NCI-H1105 treated with DMSO at 0.1 percent for 48 hours (cell line): ENCODE data around the gene PRKAG1.

Experiments
- DNase-seq: peaks from one replicate; lab custom pipeline; 2025; lab: John Stamatoyannopoulos, UW

Gene PRKAG1

GRCh38 chr12:49031573-49032161, 13.1 kb upstream of the PRKAG1 start:
- DNase-seq = no peak

GRCh38 chr12:49030714-49031572, 12.4 kb upstream of the PRKAG1 start:
- no peak for DNase-seq

DNA sequence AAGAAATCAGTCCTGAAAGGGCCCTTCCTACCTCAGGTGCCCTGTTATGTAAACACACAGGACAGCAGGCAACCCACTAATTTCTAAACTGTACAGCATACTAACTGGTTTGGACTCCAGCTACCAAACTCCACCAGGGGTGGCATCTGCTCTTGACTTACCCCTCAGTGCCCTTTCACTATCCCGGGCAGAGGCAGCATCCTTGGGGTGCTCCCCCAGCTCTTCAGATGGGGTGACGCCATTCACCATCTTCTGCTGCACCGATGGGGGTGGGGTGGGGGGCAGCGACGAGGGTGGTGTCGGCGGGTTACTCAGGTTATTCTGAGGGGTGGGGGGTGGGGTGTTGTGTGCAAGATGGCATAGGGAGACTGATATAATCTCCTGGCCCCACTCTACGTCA, 11.5 kb upstream of the PRKAG1 start:
- no peak for DNase-seq

GRCh38 chr12:49028666-49029275, 10.2 kb upstream of the PRKAG1 start:
- no peak for DNase-seq

DNA sequence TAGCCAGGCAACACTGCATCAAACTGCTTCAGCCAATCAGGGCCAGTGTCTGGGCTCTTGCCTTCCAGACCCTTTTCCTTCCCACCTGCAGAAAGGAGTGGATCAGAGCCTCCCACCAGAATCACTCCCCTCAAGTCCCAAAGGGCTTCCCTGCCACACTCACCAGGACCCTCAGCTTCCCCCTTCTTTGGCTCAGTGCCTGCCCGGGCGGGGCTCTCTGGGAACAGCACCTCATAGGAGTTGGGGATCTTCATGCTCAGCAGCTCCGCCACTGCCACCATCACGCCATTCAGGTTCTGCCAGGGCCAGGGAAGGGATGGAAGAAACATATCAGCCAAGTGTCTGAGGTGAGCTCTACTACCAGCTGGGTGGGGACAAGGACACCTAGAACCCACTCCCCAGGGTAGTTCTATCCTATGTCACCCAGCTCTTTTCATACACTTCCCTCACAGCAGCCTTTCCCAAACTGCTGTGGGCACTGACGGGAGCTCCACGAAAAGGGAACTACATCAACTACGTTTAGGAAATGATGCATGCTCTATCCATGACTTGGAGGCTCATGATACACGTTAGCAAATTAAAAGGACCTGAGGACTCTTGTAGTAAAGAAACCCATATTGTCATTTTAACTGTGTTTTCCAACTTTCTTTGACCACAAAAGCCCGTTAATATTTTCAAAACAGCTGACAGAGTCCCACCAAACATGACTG, 9.4 kb upstream of the PRKAG1 start:
- DNase-seq = no peak

DNA sequence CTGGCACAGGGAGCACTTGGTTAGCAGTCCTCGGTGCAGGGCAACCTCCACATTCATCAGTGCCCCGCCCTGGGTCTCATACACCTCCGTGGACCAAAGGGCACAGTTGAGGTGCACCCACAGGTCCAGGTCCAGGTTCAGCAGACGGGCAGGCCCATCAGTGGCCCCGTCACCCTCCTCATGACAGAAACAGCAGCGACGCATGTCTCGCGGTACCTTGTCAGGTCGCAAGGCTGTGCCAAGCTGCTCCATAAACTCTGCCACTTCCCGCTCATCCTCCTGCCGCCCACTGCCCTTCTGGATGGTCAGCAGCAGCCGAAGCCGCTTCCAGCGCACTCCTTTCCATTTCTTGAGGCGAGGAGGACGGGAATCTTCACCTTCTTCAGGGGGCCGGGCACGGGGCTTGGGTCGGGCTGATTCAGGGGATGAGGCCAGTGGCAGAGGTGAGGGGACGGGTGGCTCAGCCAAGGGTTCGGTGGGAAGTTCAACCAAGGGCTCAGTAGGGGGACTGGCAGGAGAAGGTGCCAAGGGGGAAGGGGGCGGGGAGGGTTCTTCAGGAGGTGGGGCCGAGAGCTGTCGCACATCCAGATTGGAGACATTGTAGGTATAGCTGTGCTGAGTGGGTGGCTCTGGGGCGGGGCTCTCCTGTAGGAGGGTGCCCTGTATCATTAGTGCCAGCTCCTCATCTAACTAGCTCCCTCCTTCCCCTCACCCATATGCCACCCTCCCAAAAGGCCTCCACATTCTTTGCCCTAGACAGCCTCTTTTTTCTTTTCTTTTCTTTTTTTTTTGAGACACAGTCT, 8.3 kb upstream of the PRKAG1 start:
- no peak for DNase-seq

DNA sequence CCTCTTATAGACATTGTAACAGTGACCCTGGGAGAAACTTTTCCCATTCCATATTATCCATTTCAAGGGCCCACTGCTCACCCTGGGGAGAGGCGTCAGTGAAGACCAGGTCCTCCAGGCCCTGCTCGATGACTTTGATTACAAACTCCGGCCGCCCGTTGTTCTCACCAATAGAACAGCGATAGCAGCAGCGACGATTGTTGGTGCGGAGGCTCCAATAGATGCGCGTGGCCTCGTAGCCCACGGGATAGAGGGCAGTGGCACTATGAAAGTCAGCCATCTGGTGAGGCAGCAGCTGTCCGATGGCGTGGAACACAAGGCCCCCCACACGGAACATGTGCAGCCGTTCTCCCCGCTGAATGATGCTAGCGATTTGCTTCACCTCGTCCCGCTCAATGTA, 7.5 kb upstream of the PRKAG1 start:
- DNase-seq = no peak

- DNase-seq = no peak
Measured at GRCh38 chr12:49025463-49025862, 6.9 kb upstream of the PRKAG1 start.

DNA sequence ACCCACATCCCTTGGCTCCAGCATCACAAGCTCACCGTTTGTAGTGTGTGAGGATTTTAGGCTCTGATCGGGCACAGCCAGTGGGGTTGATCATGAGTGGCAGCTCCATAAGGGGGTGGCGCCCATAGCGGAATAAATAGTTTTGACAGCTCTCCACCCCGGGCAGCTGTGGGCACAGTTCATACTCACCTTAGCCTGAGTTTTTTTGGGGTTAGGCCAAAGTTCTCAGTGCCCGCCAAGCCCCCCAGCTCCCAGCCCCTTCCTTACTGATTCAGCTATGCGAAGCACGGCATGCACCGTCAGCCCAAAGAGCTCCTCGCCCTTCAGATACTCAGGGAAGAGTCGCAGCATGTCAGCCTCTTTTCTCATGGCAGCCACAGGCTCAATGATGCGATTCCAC, 6.0 kb upstream of the PRKAG1 start:
- no peak for DNase-seq

- DNase-seq = no peak
Measured at GRCh38 chr12:49023812-49024211, 5.2 kb upstream of the PRKAG1 start.

DNA sequence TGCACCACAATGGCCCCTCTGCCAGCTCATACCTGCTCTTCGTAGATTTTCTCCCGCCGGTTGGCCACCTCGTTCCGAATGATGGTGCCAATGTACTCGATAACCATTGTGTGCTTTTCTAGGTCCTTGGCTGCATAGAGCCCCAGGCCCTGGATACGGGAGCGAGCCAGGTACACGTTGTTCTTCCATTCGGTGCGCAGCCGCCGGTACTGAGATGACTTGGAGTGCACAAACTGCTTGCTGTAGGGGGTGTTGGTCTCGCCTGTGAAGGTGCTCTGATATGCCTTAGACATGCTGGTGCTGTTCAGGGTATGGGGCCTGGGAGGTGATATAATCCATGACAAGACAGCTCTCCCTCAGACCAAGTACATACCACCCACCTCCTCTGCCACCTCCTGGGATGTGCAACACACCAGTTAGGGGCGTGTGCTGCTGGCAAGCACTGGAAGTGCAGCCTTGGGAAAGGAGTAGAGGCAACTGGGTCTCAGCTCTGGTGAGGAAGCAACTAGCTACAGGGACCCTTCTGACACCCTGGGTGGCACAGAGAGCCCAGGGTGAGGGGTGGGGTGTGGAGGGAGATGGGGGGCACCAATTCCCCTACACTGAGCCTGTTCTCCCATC, 4.1 kb upstream of the PRKAG1 start:
- DNase-seq = no peak

GRCh38 chr12:49021292-49021915, 2.8 kb upstream of the PRKAG1 start:
- no peak for DNase-seq

DNA sequence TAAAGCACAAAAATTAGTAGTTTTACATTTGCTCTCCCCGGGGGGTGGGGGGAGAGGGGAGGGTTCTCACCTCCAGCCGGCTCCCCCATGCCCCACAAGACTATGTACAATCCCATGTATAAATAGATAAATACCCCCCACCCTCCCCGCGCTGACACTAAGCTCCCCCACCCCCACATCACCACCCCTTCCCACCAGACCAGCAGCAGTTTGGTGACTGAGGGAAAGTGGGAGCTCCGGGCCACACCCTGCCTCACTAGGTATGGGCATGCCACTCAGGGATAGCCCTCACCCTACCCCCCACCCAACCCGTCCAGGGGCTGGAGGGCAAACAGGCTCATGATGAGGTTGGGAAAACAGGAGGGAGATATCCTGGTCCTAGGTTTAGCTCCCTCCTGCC, 1.9 kb upstream of the PRKAG1 start:
- no peak for DNase-seq

- peak; percentile 1 for DNase-seq
Measured at GRCh38 chr12:49019443-49020324, 1.1 kb upstream of the PRKAG1 start.

DNA sequence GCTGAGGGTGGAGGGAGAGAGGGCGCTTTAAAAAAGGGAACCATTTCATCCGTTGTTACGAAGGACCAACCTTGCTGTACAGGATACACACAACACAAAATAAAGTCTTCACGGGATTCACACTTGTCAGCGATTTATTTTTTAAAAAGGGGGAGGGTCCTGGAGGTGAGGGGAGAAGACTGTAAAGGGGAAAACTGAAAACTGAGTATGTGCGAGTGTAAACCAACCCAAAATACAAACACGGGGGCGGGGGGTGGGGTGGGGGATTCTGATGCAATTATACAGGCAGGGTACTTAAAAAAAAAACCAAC, 499 bp upstream of the PRKAG1 start:
- no peak for DNase-seq

- DNase-seq = no peak
Measured at GRCh38 chr12:49017891-49018260, 700 bp downstream of the PRKAG1 start.

- no peak for DNase-seq
Measured at GRCh38 chr12:49015196-49015595, 3.4 kb downstream of the PRKAG1 start.

GRCh38 chr12:49014547-49014946, 4.0 kb downstream of the PRKAG1 start:
- no peak for DNase-seq

DNA sequence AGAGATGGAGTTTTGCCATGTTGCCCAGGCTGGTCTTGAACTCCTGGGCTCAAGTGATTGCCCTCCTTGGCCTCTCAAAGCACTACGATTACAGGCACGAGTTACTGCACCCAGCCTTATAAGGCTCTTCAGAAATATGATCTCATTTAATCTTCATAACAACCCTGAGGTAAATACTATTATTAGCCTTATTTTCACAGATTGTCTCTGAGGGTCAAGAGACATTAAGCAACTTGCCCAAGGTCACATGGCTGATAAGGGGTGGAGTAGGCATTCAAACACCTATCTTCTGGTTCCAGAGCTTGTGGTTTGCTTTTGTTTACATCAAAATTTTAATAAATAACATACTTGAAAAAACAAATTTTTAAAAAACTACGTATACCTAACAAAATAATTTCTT, 5.1 kb downstream of the PRKAG1 start:
- no peak for DNase-seq

- no peak for DNase-seq
Measured at GRCh38 chr12:49012739-49013138, 5.8 kb downstream of the PRKAG1 start.
